GM21723 (cell line): ENCODE measurements around the gene TMEM130.
"Not testable (repeated sequence)": the region's sequence is repeated elsewhere in the genome, so short reads cannot be mapped to it uniquely, and the experiment has no call there.

Source experiments
- ATAC-seq: cut with Tn5 transposase; IDR thresholded peaks from one replicate; pipeline ENCODE4 v1.9.1; 2021; ENCODE audit warnings: mild to moderate bottlenecking, moderate library complexity; ENCODE audit not compliant: unreplicated experiment

TMEM130 gene

GRCh38 chr7:98877692-98878364, 8.0 kb upstream of the TMEM130 start:
- ATAC-seq: no peak

DNA sequence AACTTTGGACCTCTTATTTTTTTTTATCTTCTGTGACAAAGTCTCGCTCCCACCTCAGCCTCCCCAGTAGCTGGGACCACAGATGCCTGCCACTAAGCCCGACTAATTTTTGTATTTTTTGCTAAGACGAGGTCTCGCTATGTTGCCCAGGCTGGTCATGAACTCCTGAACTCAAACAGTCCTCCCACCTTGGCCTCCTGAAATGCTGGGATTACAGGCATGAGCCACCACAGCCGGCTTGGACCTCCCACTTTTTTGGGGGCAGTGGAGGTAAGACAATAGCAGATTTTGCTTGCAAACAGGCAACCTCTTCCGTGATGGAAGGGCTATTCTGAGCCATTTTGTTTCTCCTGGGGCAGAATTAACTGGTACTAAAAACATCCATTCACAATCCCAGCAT, 7.3 kb upstream of the TMEM130 start:
- ATAC-seq: no peak

- no peak for ATAC-seq
Measured at GRCh38 chr7:98875501-98875900, 5.7 kb upstream of the TMEM130 start.

DNA sequence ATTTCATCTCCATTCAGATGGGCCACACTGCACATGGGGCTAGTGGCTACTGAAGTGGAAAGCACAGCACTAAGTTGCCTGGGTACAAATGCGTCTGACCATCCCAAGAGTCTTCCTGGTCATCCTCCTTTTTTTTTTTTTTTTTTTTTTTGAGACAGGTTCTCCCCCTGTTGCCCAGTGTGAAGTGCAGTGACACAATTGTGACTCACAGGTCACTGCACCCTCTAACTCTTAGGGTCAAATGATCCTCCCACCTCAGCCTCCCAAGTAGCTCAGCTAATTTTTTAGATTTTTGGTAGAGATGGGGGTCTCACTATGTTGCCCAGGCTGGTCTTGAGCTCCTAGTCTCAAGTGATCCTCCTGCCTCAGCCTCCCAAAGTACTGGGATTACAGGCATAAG, 5.1 kb upstream of the TMEM130 start:
- no peak for ATAC-seq

DNA sequence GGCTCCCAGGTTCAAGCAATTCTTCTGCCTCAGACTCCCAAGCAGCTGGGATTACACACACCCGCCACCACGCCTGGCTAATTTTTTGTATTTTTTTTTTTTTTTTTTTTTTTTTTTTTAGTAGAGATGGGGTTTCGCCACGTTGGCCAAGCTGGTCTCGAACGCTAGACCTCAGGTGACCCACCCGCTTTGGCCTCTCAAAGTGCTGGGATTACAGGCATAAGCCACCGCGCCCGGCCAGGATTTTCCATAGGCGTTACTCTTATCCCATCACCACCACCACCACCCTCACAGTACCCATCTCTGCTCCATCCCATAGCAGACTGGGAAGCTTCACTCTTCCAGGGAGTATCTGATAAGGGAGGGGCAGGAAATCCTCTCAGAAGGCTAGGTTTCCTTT, 3.8 kb upstream of the TMEM130 start:
- ATAC-seq: not testable (repeated sequence)

GRCh38 chr7:98872328-98872924, 2.6 kb upstream of the TMEM130 start:
- no peak for ATAC-seq

DNA sequence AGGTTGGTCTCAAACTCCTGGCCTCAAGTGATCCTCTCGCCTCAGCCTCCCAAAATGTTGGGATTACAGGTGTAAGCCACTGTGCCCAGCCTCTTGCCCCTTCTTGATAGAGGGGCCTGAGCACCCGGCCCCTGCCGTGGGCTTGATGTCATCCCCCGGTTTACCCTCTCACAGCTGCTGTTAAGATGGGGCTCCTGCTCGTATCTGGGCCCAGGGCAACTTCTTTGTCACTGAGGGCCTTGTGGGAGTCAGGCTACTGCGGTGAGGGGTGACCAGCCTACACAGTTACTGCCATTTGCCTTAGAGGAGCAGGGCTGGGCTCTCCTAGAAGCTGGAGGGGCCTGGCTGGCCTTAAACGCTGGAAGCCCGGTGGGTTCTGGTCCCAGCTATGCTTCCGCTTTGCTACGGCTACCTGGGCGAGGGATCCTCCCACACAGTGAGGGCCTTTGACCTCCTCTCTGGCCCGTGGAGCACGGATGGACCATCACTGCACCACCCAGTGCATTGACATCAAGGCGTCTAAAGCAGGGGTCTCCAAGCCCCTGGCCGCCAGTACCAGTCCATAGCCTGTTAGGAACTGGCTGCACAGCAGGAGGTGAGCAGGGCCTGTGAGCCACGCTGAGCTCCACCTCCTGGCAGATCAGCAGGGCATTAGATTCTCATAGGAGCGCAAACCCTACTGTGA, 1.1 kb upstream of the TMEM130 start:
- no peak for ATAC-seq

DNA sequence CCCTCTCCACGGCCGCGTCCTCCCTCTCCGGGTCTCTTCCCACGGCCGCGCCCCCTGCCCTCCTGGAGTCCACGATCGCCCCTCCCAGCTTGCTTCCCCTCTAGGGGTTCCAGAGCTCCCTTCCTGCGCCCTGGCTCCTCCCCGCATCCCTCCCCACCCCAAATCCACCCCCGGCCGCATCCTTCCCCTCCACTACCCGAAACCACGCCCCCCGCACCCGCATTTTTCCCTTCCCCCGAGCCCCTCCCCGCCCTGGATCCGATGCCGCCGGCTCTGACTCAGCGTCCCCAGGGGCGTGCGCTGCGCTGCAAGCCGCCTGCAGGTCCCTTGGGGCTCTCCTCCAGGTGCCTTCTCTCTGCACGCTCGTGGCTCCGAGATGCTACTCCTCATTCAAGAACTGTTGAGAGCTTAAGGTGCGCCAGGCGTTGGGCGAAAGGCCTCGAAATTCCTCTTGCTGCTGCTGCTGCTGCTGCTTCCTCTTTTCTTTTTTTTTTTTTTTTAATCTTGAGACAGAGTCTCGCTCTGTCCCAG, 372 bp upstream of the TMEM130 start:
- peak; percentile 80 for ATAC-seq

DNA sequence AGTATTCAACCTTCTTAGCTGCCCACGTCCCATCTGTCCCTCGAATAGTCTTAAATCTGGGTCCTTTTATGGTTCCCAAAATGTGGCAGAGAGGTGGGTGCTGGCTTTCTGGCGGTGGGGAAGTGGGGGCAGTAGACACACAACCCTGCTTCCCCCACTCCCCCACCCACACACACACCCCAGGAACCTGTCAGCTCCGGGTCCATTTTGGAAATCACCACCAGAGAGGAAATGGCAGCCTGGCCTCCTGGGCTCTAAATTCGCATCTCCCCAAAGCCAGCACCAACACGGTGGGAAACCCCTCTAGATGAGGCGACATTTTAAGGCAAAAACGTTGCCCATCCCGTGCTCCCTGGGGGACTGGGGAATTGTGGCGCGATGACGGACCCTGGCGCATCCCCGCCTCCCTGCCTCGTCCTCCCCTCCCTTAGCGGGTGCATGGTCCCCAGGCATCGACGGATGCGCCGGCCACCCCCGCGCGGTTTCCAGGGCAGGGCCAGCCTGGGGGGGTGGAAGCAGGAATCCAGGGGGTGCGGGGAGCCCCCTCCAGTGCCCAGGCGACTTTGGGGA, 702 bp downstream of the TMEM130 start:
- ATAC-seq: no peak

DNA sequence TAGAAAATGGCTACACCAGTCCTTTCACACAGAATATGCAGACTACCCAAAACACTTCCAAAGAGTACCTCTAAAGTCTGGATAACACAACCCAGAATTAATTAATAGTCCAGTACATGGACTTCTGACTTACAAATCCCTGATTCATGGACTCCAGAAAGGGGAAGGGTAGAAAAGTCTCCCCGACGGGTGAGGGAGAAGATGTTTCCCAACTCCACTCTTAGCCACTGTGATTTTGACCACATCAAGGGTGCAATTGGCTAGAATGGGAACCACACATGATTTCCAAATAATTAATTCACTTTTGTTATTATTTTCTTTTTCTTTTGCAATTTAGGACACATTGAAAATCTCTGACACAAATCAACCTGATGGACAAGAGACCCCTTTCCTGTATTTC, 1.4 kb downstream of the TMEM130 start:
- no peak for ATAC-seq

DNA sequence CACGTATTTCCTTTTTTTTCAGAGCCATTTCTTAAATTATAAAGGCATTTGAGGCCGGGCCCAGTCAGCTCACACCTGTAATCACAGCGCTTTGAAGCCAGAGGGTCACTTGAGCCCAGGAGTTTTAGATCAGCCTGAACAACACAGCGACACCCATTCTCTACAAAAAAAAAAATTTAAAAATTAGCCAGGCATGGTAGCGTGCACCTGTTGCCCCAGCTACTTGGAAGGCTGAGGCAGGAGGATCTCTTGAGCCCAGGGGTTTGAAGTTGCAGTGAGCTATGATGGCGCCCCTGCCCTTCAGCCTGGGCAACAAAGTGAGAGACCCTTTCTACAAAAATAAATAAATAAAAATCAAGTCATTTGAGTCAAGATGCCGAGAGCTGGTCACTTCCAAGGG, 3.0 kb downstream of the TMEM130 start:
- ATAC-seq: no peak

GRCh38 chr7:98866351-98866750, 3.5 kb downstream of the TMEM130 start:
- no peak for ATAC-seq

- ATAC-seq: no peak
Measured at GRCh38 chr7:98864731-98865453, 4.9 kb downstream of the TMEM130 start.

- ATAC-seq: no peak
Measured at GRCh38 chr7:98863601-98864000, 6.2 kb downstream of the TMEM130 start.

- ATAC-seq: no peak
Measured at GRCh38 chr7:98862716-98863420, 6.9 kb downstream of the TMEM130 start.

DNA sequence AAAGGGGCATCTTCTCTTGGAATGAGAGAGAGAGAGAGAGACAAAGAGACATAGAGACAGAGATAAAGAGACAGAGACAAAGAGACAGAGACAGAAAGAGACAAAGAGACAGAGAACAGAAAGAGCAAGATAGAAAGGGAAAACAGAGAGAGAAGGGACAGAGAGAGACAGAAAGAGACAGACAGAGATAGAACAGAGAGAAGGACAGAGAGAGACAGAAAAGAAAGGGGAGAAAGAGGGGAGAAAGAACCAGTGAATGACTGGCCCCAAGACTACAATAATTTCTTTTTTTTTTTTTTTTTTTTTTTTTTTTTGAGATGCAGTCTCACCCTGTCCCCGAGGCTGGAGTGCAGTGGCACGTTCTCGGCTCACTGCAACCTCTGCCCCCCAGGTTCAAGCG, 7.6 kb downstream of the TMEM130 start:
- ATAC-seq: no peak

- no peak for ATAC-seq
Measured at GRCh38 chr7:98860071-98860470, 9.7 kb downstream of the TMEM130 start.

GRCh38 chr7:98855610-98856422, 14.0 kb downstream of the TMEM130 start:
- ATAC-seq: no peak

- ATAC-seq: no peak
Measured at GRCh38 chr7:98852826-98853225, 17.0 kb downstream of the TMEM130 start.

DNA sequence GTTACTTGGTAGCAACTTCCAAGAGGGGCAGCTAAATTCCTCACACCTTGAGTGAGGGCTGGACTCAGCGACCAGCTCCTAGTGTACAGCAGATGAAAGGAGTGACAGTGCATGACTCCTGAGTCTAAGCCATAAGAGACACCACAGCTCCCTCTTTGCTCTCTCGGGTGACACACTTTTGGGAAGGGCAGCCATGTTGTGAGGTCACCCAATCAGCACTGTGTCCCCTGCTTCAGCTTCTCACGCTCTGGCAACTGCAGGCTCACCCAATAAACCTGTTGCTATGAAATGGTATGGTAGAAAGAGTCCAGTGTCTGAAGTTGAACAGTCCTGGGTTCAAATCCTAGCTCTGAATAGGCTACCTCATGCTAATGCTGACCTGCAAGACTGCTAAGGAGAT, 20.9 kb downstream of the TMEM130 start:
- no peak for ATAC-seq
